DOHH2 (cell line): ENCODE results near the gene YBEY.

Source experiments
- CTCF ChIP-seq: fragments of 200-600 bp; sonication (generic); IDR thresholded peaks from one replicate; pipeline ENCODE4 v1.5.1; 2014; ENCODE audit warnings: antibody characterized with exemption, mild to moderate bottlenecking, low read depth, low read length; ENCODE audit not compliant: poor library complexity, severe bottlenecking
- EZH2phosphoT487 ChIP-seq: fragments of 200-600 bp; sonication (generic); IDR thresholded peaks from 2 replicates; pipeline ENCODE4 v1.6.1; 2017; ENCODE audit warnings: borderline replicate concordance, mild to moderate bottlenecking, antibody characterized with exemption, low read length, moderate library complexity, mixed read lengths

GRCh38 chr21:46289655-46290179 lies 3.6 kb downstream of the YBEY start:
- TF ChIP-seq CTCF (no peak), EZH2phosphoT487 (no peak)
